Panc1 (cell line): ENCODE results near the gene ARSI.

ENCODE experiments used
- POLR2AphosphoS5 ChIP-seq: IDR thresholded peaks from 2 replicates; pipeline ENCODE4 v1.6.1; 2012; ENCODE audit warnings: mild to moderate bottlenecking, low read depth, low read length, moderate library complexity
- SIN3A ChIP-seq: IDR thresholded peaks from 2 replicates; pipeline ENCODE4 v1.6.1; 2012; ENCODE audit warnings: low read depth, mild to moderate bottlenecking, low read length, moderate library complexity, borderline replicate concordance; ENCODE audit not compliant: insufficient read depth
- TCF7L2 ChIP-seq: IDR thresholded peaks from 2 replicates; pipeline ENCODE4 v1.6.1; 2011; ENCODE audit warnings: mild to moderate bottlenecking, low read depth, low read length, inconsistent platforms
- TF ChIP-seq, protein P1 (sequence below): fragments of 450-650 bp; IDR thresholded peaks from 2 replicates; pipeline ENCODE4 v1.5.1; 2017; ENCODE audit warnings: mild to moderate bottlenecking
- TF ChIP-seq, protein P2 (sequence below), 2 experiments: IDR thresholded peaks; 2 replicates each; pipeline ENCODE4 v1.6.1; 2011 to 2012; ENCODE audit warnings: low read depth in 2 of 2, control low read depth in 1 of 2, low read length in 1 of 2, mild to moderate bottlenecking in 1 of 2, moderate library complexity in 1 of 2; ENCODE audit not compliant: insufficient read depth in 1 of 2

DNA sequence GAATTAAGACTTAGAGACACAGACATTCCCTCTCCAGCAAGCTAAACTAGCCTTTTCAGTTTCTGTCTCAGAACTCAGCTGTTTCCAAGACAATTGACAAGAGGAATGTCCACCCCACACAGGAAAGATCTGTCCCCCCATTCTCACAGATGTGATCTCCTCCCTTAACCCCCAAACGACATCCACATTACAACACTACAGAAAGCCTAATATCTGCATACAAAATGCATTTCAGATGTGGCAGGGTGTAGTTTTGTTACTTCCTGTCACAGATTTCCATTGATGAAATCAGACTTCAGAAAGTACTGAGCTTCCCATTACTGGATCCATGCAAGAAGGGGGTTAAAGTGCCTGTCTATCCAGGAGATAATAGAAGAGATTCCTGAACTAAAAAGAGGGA, 2.9 kb upstream of the ARSI start:
- TF ChIP-seq POLR2AphosphoS5: no peak
- TF ChIP-seq, protein P1, sequence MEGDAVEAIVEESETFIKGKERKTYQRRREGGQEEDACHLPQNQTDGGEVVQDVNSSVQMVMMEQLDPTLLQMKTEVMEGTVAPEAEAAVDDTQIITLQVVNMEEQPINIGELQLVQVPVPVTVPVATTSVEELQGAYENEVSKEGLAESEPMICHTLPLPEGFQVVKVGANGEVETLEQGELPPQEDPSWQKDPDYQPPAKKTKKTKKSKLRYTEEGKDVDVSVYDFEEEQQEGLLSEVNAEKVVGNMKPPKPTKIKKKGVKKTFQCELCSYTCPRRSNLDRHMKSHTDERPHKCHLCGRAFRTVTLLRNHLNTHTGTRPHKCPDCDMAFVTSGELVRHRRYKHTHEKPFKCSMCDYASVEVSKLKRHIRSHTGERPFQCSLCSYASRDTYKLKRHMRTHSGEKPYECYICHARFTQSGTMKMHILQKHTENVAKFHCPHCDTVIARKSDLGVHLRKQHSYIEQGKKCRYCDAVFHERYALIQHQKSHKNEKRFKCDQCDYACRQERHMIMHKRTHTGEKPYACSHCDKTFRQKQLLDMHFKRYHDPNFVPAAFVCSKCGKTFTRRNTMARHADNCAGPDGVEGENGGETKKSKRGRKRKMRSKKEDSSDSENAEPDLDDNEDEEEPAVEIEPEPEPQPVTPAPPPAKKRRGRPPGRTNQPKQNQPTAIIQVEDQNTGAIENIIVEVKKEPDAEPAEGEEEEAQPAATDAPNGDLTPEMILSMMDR: no peak
- TF ChIP-seq SIN3A: no peak
- no peak for TF ChIP-seq TCF7L2
- TF ChIP-seq, protein P2, sequence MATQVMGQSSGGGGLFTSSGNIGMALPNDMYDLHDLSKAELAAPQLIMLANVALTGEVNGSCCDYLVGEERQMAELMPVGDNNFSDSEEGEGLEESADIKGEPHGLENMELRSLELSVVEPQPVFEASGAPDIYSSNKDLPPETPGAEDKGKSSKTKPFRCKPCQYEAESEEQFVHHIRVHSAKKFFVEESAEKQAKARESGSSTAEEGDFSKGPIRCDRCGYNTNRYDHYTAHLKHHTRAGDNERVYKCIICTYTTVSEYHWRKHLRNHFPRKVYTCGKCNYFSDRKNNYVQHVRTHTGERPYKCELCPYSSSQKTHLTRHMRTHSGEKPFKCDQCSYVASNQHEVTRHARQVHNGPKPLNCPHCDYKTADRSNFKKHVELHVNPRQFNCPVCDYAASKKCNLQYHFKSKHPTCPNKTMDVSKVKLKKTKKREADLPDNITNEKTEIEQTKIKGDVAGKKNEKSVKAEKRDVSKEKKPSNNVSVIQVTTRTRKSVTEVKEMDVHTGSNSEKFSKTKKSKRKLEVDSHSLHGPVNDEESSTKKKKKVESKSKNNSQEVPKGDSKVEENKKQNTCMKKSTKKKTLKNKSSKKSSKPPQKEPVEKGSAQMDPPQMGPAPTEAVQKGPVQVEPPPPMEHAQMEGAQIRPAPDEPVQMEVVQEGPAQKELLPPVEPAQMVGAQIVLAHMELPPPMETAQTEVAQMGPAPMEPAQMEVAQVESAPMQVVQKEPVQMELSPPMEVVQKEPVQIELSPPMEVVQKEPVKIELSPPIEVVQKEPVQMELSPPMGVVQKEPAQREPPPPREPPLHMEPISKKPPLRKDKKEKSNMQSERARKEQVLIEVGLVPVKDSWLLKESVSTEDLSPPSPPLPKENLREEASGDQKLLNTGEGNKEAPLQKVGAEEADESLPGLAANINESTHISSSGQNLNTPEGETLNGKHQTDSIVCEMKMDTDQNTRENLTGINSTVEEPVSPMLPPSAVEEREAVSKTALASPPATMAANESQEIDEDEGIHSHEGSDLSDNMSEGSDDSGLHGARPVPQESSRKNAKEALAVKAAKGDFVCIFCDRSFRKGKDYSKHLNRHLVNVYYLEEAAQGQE (IDR thresholded peaks at IDR 0.05; ENCODE audit: insufficient read depth in 1 of 2, low read depth in 2 of 2, low read length in 1 of 2): no peak
